T-helper 9 cell (primary cell): Measurements from ENCODE around the gene EDEM3.
"Not testable (repeated sequence)": the region's sequence is repeated elsewhere in the genome, so short reads cannot be mapped to it uniquely, and the experiment has no call there.

ENCODE experiments used
- DNase-seq: peaks from one replicate; pipeline ENCODE4 v3.0.0-alpha.2; 2020

EDEM3 gene

GRCh38 chr1:184769241-184769640, 14.6 kb upstream of the EDEM3 start:
- DNase-seq = no peak

DNA sequence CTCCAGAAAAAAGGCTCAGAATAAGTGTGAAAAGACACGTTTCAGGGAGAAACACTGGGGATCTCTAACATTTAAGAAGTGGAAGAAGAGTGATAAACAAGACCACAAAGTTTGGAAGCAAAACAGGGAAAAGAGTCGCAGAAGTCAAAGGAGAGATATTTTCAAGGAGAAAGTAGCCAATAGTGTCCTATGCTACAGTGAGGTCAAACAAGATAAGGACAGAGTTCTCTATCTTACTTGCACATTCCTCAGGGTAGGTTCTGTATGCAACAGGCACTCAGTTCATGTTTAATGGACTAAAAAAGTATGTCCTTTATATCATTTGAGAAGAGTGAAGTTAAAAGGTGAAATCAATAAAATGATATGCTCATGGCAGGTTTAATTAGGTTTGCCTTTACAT, 13.8 kb upstream of the EDEM3 start:
- DNase-seq = no peak

DNA sequence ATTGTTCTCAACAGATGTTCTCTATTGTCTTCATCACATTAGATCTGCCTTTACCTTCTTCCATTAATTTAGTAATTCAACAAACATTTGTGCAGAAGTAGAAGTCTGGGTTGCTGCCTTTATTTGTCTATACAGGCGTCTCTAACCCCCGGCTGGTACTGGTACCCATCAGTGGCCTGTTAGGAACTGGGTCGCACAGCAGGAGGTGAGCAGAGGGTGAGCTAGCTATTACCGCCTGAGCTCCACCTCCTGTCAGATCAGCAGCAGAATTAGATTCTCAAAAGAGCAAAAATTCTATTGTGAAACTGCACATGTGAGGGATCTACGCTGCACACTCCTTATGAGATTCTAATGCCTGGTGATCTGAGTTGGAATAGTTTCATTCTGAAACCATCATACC, 12.9 kb upstream of the EDEM3 start:
- DNase-seq = no peak

DNA sequence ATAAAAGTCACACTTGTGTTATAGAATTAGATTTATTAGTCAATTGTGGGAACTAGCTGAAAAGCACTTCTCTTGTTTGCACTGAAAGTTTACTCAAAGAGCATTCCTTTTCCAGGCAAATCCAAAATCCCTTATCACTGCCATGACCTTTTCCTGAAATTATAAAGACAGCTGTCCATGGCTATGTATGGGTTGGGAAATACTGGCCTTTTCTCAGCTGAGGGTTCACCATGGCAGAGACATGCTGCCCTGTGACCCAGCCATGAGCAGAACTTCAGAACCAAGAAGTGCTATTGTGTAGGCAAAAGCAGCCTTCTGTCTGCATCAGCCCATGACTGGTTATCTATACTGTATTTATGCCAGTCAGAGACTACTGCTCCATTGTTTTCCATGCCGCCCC, 9.8 kb upstream of the EDEM3 start:
- no peak for DNase-seq

- DNase-seq = not testable (repeated sequence)
These were observed 8.9 kb upstream of the EDEM3 start for GRCh38 chr1:184763520-184763919.

- no peak for DNase-seq
These were observed 7.4 kb upstream of the EDEM3 start for GRCh38 chr1:184761969-184762485.

- DNase-seq = no peak
These were observed 5.0 kb upstream of the EDEM3 start for GRCh38 chr1:184759651-184760050.

- no peak for DNase-seq
These were observed 4.5 kb upstream of the EDEM3 start for GRCh38 chr1:184759112-184759511.

DNA sequence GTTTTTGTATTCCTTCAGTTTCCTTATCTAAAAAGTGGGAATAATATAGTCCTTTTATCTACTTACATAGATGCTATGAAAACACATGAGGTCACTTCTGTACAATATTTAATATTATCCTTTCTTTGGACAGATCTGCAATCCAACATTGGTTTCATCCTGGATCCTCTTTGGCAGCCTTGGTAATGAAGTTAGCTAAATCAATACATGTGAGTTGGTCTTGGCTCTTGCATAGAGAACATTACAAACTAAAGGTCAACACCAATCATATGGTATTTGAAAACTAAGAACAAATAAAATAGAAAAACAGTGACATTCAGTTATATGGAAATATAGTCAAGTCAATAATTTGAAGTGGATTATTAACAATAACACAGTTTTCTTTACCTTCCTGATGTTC, 3.2 kb upstream of the EDEM3 start:
- DNase-seq = no peak

- DNase-seq = no peak
These were observed 2.7 kb upstream of the EDEM3 start for GRCh38 chr1:184757406-184757805.

- no peak for DNase-seq
These were observed 788 bp upstream of the EDEM3 start for GRCh38 chr1:184755226-184756065.

DNA sequence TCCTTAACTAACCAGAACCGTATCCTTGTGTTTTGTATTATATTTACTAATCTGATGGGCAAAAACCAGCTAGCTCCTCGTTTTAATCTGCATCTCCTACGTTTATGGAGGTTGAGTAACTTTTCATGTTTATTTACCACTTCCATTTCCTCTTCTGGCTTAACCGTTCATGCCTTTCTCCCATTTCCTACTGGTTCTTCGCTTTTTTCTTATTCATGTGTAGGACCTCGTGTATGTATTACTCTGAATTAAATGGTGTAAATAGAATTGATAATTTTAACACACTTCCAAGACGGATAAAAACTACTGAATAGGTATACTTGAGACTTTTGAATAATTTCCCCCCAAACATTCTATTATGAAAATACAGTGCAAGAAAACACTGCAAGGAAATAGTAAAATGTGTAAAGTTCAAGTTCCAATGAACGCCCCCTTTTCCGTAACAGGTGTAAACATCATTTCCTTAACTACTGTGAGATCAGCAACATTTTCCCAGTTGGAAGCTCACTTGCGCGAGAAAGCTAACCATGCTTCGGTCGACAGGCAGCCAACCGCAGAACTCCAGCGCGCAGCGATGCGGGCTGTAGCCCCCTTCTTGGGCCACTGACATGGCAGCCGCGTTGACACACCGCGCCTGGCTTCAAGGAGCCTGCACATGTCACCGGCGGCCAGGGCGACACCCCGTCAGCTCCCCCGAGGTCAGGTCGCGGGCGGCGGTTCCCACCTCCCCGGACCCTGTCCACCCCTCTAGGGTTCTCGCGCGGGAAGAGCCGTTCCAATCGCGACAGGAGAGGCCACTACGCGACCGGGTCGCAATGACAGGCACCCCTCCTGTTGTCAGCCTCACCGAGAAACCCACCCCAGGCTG, 816 bp downstream of the EDEM3 start:
- DNase-seq = peak; percentile 20

- no peak for DNase-seq
These were observed 1.5 kb downstream of the EDEM3 start for GRCh38 chr1:184753117-184753516.

- DNase-seq = no peak
These were observed 2.0 kb downstream of the EDEM3 start for GRCh38 chr1:184752656-184753055.

DNA sequence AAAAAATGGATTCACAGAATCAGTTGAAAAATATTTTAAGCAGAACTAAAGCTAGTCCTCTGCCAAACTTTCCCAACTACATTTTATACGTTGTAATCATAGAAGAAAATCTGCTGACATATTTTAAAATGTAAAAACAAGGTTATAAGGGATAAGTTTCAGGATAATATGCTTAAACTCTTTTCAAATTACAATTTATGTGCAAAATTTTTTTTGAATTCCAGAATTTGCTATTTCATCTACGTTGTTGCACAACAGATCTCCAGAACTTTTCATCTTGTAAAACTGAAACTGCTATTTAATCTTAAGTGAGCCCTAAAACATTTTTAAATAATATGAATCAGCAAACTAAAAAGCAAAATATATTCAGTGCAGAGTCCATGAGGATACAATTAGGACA, 5.9 kb downstream of the EDEM3 start:
- DNase-seq = no peak

DNA sequence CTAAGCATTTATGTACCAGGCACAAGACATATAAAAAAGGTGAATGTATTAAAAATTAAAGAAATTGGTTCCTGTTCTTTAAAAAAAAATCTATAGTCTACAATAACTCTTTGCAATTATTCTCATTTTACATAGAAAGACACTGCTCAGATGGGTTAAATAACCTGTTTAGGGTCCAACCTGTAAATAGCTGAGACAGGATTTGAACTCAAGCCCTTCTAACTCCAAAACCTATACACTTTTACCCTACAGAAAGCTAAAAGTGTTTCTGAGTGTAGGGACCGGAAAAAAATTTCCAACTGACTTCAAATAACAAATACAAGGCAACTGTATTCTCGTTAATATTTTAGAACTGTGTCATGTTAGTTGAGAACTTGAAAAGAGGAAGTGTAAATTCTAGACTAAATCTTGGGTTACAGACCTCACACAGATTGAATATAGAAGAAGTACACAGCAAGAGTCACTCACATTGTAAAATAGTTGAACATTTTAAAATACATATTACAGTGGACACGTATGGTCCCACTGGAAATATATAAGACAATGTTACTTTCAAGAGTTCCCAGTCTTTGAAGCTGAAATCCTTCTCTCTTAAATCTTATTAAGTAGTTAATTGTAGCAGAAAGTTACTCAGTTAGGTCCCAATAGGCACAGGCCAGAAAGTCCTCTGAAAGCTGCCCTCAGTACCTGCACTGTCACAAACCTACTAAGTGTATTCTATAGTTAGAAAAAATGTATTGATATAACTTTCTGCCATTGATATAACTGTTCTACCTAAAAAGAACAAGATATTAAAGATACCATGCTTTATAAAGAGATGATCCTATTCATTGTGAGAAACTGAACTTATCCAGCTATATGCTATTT, 7.3 kb downstream of the EDEM3 start:
- no peak for DNase-seq

DNA sequence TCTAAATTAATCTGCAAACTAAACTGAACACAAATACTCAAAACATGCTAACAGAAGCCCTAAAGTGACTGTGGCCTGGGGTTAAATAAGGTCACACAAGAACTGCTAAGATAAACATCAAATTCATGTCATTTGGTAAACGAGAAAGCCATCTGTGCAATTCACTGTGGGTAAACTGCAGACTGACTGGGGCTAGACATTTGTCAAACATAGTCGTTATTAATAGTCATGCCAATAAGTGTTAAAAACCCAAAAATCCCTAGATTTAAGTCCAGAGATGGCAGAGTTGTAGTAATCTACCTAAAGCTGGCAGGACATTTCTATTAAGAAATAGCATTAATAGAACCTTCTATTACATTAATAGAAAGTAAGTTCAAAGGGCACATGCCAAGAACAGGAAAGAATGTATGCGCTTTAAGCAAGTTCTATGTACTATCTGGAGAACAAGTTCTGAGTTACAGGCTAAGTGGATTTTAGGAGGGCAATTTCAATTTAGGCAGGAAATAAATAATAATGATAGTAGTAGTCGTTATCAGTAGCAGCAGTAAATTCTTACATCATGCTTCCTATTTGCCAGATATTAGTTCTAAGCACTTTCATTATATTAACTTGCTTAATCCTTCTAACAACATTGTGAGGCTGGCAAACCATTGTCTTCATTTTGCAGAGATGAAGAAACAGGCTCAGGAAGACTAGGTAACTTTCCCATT, 8.6 kb downstream of the EDEM3 start:
- no peak for DNase-seq

- DNase-seq = no peak
These were observed 9.5 kb downstream of the EDEM3 start for GRCh38 chr1:184745110-184745509.

DNA sequence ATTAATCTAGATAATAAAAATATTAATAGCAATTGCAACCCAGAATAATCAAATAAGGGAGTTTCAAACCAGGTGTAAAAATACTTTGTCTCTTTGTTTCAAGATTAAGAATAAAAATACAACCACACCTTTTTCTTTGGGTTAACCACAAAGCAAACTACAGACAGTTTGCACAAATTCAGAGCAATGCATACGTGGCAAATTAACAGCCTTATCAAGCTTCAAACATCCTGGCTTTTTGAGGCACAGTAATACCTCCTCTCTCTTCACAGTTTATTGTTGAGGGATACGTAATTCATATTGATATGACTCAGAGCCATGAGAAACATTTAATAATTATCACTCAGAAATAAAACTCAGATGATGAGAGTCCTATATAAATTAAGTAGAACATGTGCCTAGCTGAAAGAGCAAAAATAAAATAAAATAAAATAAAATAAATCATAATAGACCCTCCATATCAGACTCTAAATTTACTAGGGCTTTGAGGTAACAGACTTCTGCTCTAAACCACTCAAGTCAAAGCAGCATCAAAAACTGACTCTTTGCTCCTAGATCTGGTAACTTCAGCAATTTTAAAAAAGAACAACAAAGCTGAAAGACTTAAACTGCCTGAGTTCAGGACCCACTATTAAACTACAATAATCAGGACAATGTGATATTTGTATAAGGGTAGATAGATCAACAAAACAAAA, 11.4 kb downstream of the EDEM3 start:
- no peak for DNase-seq

GRCh38 chr1:184740344-184740743, 14.3 kb downstream of the EDEM3 start:
- DNase-seq = no peak

DNA sequence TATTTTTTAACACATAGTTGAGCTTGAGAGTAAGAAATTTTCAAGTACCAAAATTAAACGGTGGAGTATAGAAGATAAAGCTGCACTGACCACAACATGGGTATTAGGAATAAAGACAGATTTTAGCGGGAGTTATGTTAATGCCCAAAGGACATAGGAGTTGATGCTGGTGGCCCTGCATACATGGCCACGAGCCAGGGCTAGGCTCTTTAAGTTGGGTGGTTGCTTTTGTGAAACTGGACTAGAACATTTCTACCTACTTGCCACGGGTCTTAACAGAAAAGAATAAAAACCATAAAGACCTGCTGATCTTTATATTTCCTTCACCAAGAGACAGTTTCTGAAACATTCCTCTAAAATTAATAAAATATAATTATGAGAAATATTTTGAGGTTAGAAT, 14.9 kb downstream of the EDEM3 start:
- no peak for DNase-seq

- DNase-seq = no peak
These were observed 15.6 kb downstream of the EDEM3 start for GRCh38 chr1:184739070-184739469.
